Kidney (tissue), 14 donors: Measurements from ENCODE around the gene OGFOD2. TPM values are rescaled to one million over a fixed set of nuclear protein-coding genes. Genes with fewer than 3 reads are reported as not detected.

Experiments used
- DNase-seq, 5 donors: peaks; one replicate each; pipeline ENCODE4 v3.0.0-alpha.2; 2013 to 2020
- FAIRE-seq: peaks from 2 replicates; lab custom pipeline; 2012; peaks lifted over from hg19 to GRCh38; lab: Jason Lieb, UNC
- H3K27ac ChIP-seq, 2 donors: one replicate each; pipeline ENCODE4 v1.7.0; 2013; ENCODE audit warnings: low read depth in 2 of 2, low read length in 2 of 2, inconsistent platforms in 1 of 2
- H3K27me3 ChIP-seq: one replicate; pipeline ENCODE4 v1.7.1; 2013; ENCODE audit warnings: low read length, inconsistent platforms; ENCODE audit not compliant: control insufficient read depth, insufficient read depth
- H3K36me3 ChIP-seq, 3 donors: one replicate each; pipeline versions ENCODE4 v1.7.0 to v1.7.1; 2013; ENCODE audit warnings: low read length in 3 of 3, control low read depth in 1 of 3, inconsistent platforms in 1 of 3; ENCODE audit not compliant: insufficient read depth in 3 of 3, control insufficient read depth in 2 of 3
- H3K4me1 ChIP-seq, 3 donors: one replicate each; pipeline versions ENCODE4 v1.7.0 to v1.7.1; 2013; ENCODE audit warnings: low read length in 3 of 3, inconsistent platforms in 1 of 3, low read depth in 1 of 3; ENCODE audit not compliant: control insufficient read depth in 2 of 3, insufficient read depth in 2 of 3
- H3K4me3 ChIP-seq, 3 donors: one replicate each; pipeline versions ENCODE4 v1.7.0 to v1.8.1; 2013; ENCODE audit warnings: low read length in 3 of 3, control low read depth in 1 of 3, inconsistent platforms in 1 of 3
- H3K9ac ChIP-seq, 3 donors: one replicate each; pipeline versions ENCODE4 v1.7.0 to v1.7.1; 2013; ENCODE audit warnings: low read length in 3 of 3, control low read depth in 1 of 3, inconsistent platforms in 1 of 3
- H3K9me3 ChIP-seq, 3 donors: one replicate each; pipeline versions ENCODE4 v1.7.0 to v1.7.1; 2013; ENCODE audit warnings: low read length in 3 of 3, control low read depth in 1 of 3, inconsistent platforms in 1 of 3; ENCODE audit not compliant: control insufficient read depth in 2 of 3, insufficient read depth in 1 of 3
- intact Hi-C: fragments of 100-400 bp; cut with DNase I; formaldehyde crosslinking; loops from one replicate; pipeline ENCODE4 v1.11.1; 2022
- polyA plus RNA-seq: library from polyadenylated mRNA; stranded (reverse); fragments of 350-450 nt; fragmentation: Illumina TruSeq; extraction: RNeasy Lipid Tissue Mini Kit (QIAGEN cat#74804); gene quantifications from one replicate; pipeline ENCODE4 v1.2.3, GENCODE V29; 2014; ENCODE audit warnings: low read depth, low replicate concordance; ENCODE audit not compliant: insufficient read depth
- total RNA-seq: library from RNA; stranded (reverse); fragmentation: NEBNext Ultra II Directional; extraction: Animal tissue kit (Norgen Biotek cat#: 25700); gene quantifications from one replicate; pipeline ENCODE4 v1.2.1, GENCODE V29; 2021
- TF ChIP-seq, protein P1 (sequence below): IDR thresholded peaks from 3 replicates; pipeline ENCODE4 v1.5.1; 2012; ENCODE audit warnings: mild to moderate bottlenecking, moderate library complexity, borderline replicate concordance; ENCODE audit not compliant: insufficient read depth; ENCODE audit errors: extremely low read depth
- donor health status: control.
- donor health status: control.
- donor health status: control.
- donor health status: control.
- donor health status: control.
- donor health status: DM: yes; HTN: yes; CAD: no.
- donor health status: Normal renal cell carcinoma (clear cell type).

The OGFOD2 gene
- total and polyA plus RNA-seq, 2 donors from 2014 or later = 22.9 to 27.5 TPM

DNA sequence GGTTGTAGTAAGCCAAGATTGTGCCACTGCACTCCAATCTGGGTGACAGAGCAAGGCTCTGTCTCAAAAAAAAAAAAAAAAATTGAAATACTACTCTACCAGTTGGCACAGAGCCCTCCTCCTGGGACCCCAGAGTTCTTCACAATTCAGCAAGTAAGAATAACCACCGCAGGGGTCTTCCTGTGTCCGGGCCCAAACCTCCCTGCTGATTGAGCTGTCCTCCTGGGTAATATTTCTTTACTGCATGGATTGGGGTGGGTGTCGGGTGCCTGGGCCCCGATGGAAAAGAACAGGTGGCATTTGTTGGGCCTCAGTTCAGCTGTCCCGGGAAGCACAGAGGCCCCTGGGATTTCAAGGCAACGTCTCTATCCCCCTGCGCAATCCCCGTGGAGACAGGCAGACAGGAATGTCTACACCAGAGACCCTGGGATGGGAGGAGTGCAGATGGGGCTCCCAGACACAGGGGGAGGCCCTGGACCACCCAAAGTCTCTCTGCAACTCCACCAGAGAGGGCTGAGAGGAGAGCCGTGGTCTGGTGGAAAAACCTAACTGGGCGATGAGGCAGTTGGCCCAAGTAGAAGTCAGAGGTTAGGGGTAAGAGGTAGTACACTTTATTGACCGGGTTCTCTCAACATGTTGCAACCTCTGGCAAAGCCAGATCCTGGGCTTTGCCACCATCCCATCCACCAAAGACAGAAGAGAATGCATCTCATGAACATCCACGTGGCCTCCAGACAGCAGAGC is 46.5 kb upstream of the OGFOD2 start:
- H3K27ac ChIP-seq = no peak overlapping the region
- no peaks in the 10 kb centered on the region for H3K9me3 ChIP-seq
- DNase-seq (no peak), FAIRE-seq (no peak)
- H3K27me3 ChIP-seq = no peaks in the 10 kb centered on the region
- intact Hi-C loops = no loop called here
- H3K4me3 ChIP-seq = no peak overlapping the region
- no peak overlapping the region for H3K9ac ChIP-seq
- TF ChIP-seq, protein P1, sequence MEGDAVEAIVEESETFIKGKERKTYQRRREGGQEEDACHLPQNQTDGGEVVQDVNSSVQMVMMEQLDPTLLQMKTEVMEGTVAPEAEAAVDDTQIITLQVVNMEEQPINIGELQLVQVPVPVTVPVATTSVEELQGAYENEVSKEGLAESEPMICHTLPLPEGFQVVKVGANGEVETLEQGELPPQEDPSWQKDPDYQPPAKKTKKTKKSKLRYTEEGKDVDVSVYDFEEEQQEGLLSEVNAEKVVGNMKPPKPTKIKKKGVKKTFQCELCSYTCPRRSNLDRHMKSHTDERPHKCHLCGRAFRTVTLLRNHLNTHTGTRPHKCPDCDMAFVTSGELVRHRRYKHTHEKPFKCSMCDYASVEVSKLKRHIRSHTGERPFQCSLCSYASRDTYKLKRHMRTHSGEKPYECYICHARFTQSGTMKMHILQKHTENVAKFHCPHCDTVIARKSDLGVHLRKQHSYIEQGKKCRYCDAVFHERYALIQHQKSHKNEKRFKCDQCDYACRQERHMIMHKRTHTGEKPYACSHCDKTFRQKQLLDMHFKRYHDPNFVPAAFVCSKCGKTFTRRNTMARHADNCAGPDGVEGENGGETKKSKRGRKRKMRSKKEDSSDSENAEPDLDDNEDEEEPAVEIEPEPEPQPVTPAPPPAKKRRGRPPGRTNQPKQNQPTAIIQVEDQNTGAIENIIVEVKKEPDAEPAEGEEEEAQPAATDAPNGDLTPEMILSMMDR = no peak
- H3K36me3 ChIP-seq = no peaks in the 10 kb centered on the region
- H3K4me1 ChIP-seq = no peaks in the 10 kb centered on the region

DNA sequence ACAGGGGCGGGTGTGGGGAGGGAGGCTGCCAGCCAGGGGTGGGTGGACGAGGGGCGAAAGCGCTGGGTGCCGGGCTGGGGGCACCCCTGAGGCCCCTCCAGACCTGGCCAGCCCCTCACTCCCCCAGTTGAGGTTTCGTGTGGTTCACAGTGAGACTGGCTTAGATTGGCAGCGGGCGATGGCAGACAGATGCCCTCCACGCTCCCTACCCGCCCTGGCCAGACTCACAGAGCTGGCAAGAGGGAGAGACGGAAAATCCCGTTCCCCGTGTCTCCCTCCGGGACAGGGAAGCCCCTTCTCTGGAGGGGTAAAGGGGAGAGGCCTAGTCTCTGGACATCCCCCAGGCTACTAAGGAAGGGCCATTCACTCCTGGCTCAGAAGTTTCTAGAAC is 45.9 kb upstream of the OGFOD2 start:
- intact Hi-C loops = no loop called here
- FAIRE-seq = no peak
- H3K27ac ChIP-seq = no peak overlapping the region

DNA sequence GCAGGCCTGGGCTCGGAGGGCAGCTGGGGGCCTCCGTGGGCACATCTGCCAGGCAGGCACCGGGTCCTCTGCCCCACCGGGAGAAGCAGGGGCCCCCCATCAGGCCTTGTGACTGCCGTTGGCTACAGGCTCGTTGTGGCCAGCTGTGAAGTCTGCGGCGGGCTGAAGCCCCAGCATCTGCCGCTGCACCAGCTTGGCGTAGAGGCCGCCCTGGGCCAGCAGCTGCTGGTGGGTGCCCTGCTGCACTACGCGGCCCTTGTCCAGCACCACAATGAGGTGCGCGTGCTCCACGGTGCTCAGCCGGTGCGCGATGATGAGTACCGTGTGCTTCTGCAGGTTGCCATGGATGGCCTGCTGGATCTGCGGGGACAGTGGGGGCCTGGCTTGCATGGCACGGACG is 45.2 kb upstream of the OGFOD2 start:
- H3K4me1 ChIP-seq = no peaks in the 10 kb centered on the region
- no peaks in the 10 kb centered on the region for H3K36me3 ChIP-seq
- TF ChIP-seq, protein P1 = no peak
- no peaks in the 10 kb centered on the region for H3K9me3 ChIP-seq
- no peak overlapping the region for H3K9ac ChIP-seq
- no peak overlapping the region for H3K27ac ChIP-seq
- intact Hi-C loops = no loop called here
- H3K27me3 ChIP-seq = no peaks in the 10 kb centered on the region
- FAIRE-seq = no peak
- DNase-seq = no peak
- H3K4me3 ChIP-seq = no peak overlapping the region

More for the DNA sequence above, 45.9 kb upstream of the OGFOD2 start:
- Histone ChIP-seq H3K9me3 (no peaks in the 10 kb centered on the region), H3K27me3 (no peaks in the 10 kb centered on the region), H3K4me1 (no peaks in the 10 kb centered on the region), H3K9ac (no peak overlapping the region), H3K36me3 (no peaks in the 10 kb centered on the region), H3K4me3 (no peak overlapping the region)
- TF ChIP-seq, protein P1 = no peak
- peak in 1 of 5 donors; percentile 75 for DNase-seq

DNA sequence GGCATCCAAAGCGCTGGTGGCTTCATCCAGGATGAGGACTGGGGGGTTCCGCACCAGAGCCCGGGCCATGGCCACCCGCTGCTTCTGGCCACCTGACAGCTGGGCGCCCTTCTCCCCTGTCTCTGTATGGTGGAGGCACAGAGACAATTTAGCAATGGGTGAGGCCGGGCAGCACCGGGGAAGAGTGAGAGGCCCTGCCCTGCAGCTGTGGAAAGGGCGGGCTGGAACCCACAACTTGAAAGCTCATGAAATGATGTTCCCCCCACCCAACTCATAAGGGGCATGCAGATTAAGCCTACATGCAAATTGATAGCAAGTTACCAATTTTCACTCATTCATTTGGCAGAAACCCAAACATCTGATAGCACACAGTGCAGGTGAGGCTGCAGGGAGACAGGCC is 42.8 kb upstream of the OGFOD2 start:
- H3K4me3 ChIP-seq = no peak overlapping the region
- no peak overlapping the region for H3K27ac ChIP-seq
- H3K9me3 ChIP-seq = no peaks in the 10 kb centered on the region
- FAIRE-seq = no peak
- H3K4me1 ChIP-seq = no peaks in the 10 kb centered on the region
- DNase-seq = no peak
- TF ChIP-seq, protein P1 = no peak
- H3K27me3 ChIP-seq = no peaks in the 10 kb centered on the region
- H3K9ac ChIP-seq = no peak overlapping the region
- intact Hi-C loops = no loop called here
- no peaks in the 10 kb centered on the region for H3K36me3 ChIP-seq
